Activated CD4-positive, alpha-beta T cell treated with anti-CD3 and anti-CD28 coated beads for 36 hours (primary cell): ENCODE measurements around the gene CNIH2. TPM values are rescaled to one million over a fixed set of nuclear protein-coding genes. Genes with fewer than 3 reads are reported as not detected.

Experiments
- ATAC-seq: fragments of 200-7000 bp; cut with Tn5 transposase; one replicate; pipeline ENCODE4 v1.10.0; 2021; ENCODE audit warnings: mild to moderate bottlenecking, moderate library complexity
- CTCF ChIA-PET: fragments of 350-600 bp; sonication (Branson Sonifier 250); formaldehyde crosslinking; loops from one replicate; lab custom pipeline; 2021; ENCODE audit warnings: antibody characterized with exemption; lab: Charles Lee
- POLR2A ChIA-PET: fragments of 350-600 bp; sonication (Branson Sonifier 250); formaldehyde crosslinking; loops from one replicate; lab custom pipeline; 2021; ENCODE audit warnings: antibody characterized with exemption, inconsistent platforms; lab: Charles Lee
- DNase-seq: peaks from one replicate; pipeline ENCODE4 v3.0.0-alpha.2; 2020
- H3K27ac Mint-ChIP-seq: one replicate; pipeline ENCODE4 v1.8.0; 2021; ENCODE audit warnings: mixed read lengths
- H3K27me3 Mint-ChIP-seq: one replicate; pipeline ENCODE4 v1.8.0; 2021; ENCODE audit warnings: mixed read lengths
- H3K36me3 Mint-ChIP-seq: one replicate; pipeline ENCODE4 v1.8.0; 2021; ENCODE audit warnings: low read depth, mixed read lengths
- H3K4me1 Mint-ChIP-seq: one replicate; pipeline ENCODE4 v1.8.0; 2021; ENCODE audit warnings: mixed read lengths
- H3K4me3 Mint-ChIP-seq: one replicate; pipeline ENCODE4 v1.8.0; 2021; ENCODE audit warnings: mild to moderate bottlenecking, moderate library complexity, mixed read lengths
- H3K9me3 Mint-ChIP-seq: one replicate; pipeline ENCODE4 v1.8.0; 2021; ENCODE audit warnings: low read depth, mixed read lengths
- intact Hi-C, 2 experiments: fragments of 100-400 bp; cut with DNase I in 1 of 2; cut with micrococcal nuclease in 1 of 2; formaldehyde crosslinking; loops; one replicate each; pipeline versions ENCODE4 v1.14.2 to v1.15.1; 2022 to 2024; cut with DNase I, micrococcal nuclease
- total RNA-seq, 2 experiments: library from RNA; stranded (reverse); gene quantifications; one replicate each; pipeline ENCODE4 v1.2.3, GENCODE V29; 2021

Gene CNIH2
- total RNA-seq, 2 experiments from 2014 or later, result 1.3 to 1.6 TPM

DNA sequence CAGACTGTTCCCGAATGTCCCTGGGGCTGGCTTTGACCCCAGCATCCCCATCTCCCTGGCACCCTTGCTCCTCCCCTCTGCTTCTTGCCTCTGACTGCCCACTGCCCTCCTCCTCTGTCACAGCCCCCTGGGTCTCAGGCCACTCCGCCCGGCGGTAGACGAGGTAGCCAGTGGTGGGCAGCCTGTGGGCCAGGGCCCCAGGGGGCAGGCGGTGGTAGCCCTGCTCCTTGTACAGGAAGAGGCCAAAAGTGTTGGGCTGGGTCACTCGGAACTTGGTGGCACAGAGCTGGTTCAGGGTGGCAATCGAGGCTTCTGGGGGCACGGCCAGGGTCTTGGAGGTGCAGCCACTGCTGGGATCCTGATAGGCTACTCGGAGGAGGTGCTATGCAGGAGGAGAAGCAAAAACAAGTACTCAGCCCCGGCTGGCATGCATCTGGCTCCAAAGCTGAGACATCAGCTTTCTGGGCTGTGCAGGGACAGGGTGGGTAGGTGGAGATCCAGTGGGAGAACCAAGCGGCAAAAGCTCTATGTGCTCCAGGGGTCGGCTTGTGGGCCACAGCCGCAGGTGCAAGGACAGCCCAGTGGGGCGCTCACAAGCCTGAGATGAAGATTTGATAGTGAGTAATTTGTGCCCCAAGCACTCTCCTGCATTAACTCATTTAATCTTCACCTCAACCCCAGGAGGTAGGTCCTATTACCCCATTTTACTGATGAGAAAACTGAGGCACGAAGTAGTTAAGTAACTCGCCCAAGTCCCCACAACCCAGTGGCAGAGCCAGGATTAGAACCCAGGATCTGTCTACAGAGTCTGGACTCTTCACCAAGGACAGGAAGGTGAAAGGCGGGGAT lies 54.6 kb downstream of the CNIH2 start:
- intact Hi-C loops, result no loop called here
- DNase-seq (no peak), ATAC-seq (no peak)
- ChIA-PET CTCF (interaction anchor here (0.7 to 2.2 kb wide), 5 partner anchors 11 to 32 kb away, joined by 3 to 9 read pairs (median 5); no protein-coding TSS in a partner anchor), POLR2A (interaction anchor here (0.6 kb wide), 1 partner anchor 494 kb away, joined by 3 read pairs; no protein-coding TSS in a partner anchor)
- no peak overlapping the region for H3K27ac Mint-ChIP-seq
- H3K9me3 Mint-ChIP-seq, result no peaks in the 10 kb centered on the region
- H3K27me3 Mint-ChIP-seq, result no peaks in the 10 kb centered on the region
- no peak overlapping the region for H3K4me3 Mint-ChIP-seq
- peaks cover 27% of the 10 kb centered on the region for H3K4me1 Mint-ChIP-seq
- peaks cover 7% of the 10 kb centered on the region for H3K36me3 Mint-ChIP-seq

DNA sequence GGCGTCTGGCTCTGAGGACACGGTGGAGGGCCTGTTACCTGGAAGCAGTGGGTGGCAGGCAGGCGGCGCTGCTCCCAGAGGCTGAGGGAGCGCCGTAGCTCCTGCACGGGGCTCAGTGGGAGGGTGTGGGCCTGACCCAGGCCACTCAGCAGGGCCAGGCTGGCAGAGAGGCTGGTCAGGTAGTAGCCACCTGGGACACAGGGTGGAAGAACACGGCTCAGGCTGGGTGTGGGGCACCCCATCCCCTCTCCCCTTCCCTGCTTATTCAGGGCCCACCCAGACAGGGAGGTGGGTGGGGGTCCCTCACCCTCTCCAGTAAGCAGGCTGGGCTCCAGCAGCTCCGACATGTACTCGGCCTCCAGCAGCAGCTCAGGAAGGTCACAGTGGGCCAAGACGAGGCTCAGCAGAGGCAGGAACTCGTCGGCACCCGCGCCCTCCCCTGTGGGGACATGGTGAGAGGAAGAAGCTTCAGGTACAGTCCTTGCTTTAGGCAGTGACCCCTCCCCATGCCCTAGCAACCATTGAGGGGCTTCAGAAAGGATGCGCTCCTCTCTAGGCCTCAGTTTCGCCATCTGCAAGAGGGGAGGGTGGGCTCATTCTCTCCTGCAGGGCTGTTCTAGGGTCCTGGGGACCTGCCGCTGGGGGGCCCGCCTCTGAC lies 55.4 kb downstream of the CNIH2 start:
- Mint-ChIP-seq H3K36me3 (peaks cover 7% of the 10 kb centered on the region), H3K9me3 (no peaks in the 10 kb centered on the region), H3K4me1 (peaks cover 22% of the 10 kb centered on the region), H3K4me3 (no peak overlapping the region), H3K27me3 (no peaks in the 10 kb centered on the region), H3K27ac (no peak overlapping the region)
- intact Hi-C loops, result no loop called here
- ChIA-PET CTCF (interaction anchor here (0.5 to 1.1 kb wide), 3 partner anchors 11 to 134 kb away, joined by 3 to 6 read pairs (median 5); partner anchors contain the start of gene BRMS1), POLR2A (no interaction called here)
- DNase-seq (no peak), ATAC-seq (no peak)

Other genes with a start within 250 kb of the CNIH2 start
- under 1 TPM; 0.51 to 0.69 TPM for gene GAL3ST3, start 229.0 kb upstream of the CNIH2 start, total RNA-seq
- 100 to 1,000 TPM; 265 to 270 TPM for gene SF3B2, start 225.8 kb upstream of the CNIH2 start, total RNA-seq
- gene PACS1, start 207.9 kb upstream of the CNIH2 start, total RNA-seq, result 10 to 100 TPM; 76.6 to 90.7 TPM
- 10 to 100 TPM; 28.2 to 29.4 TPM for gene KLC2, start 20.5 kb upstream of the CNIH2 start, total RNA-seq
- 100 to 1,000 TPM; 114 to 147 TPM for gene RAB1B, start 9.5 kb upstream of the CNIH2 start, total RNA-seq
- gene YIF1A, start 11.0 kb downstream of the CNIH2 start, total RNA-seq, result 10 to 100 TPM; 47.5 to 49.8 TPM
- not detected for gene TMEM151A, start 13.7 kb downstream of the CNIH2 start, total RNA-seq
- under 1 TPM; 0.23 to 0.26 TPM for gene CD248, start 38.9 kb downstream of the CNIH2 start, total RNA-seq
- 1 to 10 TPM; 1.5 to 1.6 TPM for gene RIN1, start 58.3 kb downstream of the CNIH2 start, total RNA-seq
- gene BRMS1, start 66.9 kb downstream of the CNIH2 start, total RNA-seq, result 10 to 100 TPM; 29.2 to 30.2 TPM
- gene B4GAT1, start 69.5 kb downstream of the CNIH2 start, total RNA-seq, result 1 to 10 TPM; 6.0 to 8.5 TPM
- 10 to 100 TPM; 13.6 to 14.4 TPM for gene SLC29A2, start 93.6 kb downstream of the CNIH2 start, total RNA-seq
- gene NPAS4, start 142.9 kb downstream of the CNIH2 start, total RNA-seq, result under 1 TPM; 0.07 TPM
- 100 to 1,000 TPM; 115 to 120 TPM for gene MRPL11, start 160.7 kb downstream of the CNIH2 start, total RNA-seq
- 1 to 10 TPM; 5.7 to 7.0 TPM for gene PELI3, start 188.7 kb downstream of the CNIH2 start, total RNA-seq
- 10 to 100 TPM; 87.1 to 91.9 TPM for gene DPP3, start 202.3 kb downstream of the CNIH2 start, total RNA-seq
- gene BBS1, start 232.5 kb downstream of the CNIH2 start, total RNA-seq, result 10 to 100 TPM in 1 of 2 experiments, 1 to 10 TPM in 1; 9.4 to 10.7 TPM